ENCODE results near the gene ITGA2. TPM values are rescaled to one million over a fixed set of nuclear protein-coding genes. Genes with fewer than 3 reads are reported as not detected.

ITGA2 gene
- total RNA-seq, 4 donors from 2014 or later = 0.34 to 0.88 (median 0.62) TPM

GRCh38 chr5:53069626-53070025, 80.5 kb downstream of the ITGA2 start:
- no peak for TF ChIP-seq CTCF (IDR thresholded peaks at IDR 0.05; ENCODE audit: low read depth)

- TF ChIP-seq CTCF (IDR thresholded peaks at IDR 0.05; ENCODE audit: low read depth) = no peak
These were observed 82.1 kb downstream of the ITGA2 start for GRCh38 chr5:53071298-53071697.

GRCh38 chr5:53071738-53072137, 82.6 kb downstream of the ITGA2 start:
- TF ChIP-seq CTCF (IDR thresholded peaks at IDR 0.05; ENCODE audit: low read depth) = no peak

GRCh38 chr5:53073348-53073747, 84.2 kb downstream of the ITGA2 start:
- TF ChIP-seq CTCF (IDR thresholded peaks at IDR 0.05; ENCODE audit: low read depth) = no peak

DNA sequence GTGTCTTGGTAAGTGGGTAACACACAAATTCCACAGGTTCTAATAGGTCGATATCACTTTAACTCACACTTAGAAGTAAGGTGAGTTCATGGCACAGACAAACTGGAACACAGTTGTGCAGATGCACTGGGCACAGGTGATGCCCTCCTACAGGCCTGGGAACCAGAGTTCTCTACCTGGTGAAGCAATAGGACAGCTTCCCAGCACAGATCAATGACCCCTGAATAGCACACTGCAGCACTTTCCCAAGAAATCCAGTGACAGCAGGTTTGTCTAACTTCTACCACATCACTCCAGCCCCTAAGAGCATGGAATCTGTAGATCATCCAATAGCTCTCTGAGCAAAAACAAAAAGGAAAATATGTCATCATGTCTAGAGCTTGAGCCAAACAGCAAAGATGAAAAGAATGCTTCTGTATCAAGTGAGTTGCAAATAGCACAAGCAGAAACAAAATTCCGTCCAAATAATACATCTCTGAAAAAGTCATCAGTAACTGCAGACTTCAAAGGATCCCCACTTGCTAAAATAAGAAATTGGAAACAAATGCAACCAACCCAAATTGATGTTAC, 86.9 kb downstream of the ITGA2 start:
- TF ChIP-seq CTCF (IDR thresholded peaks at IDR 0.05; ENCODE audit: low read depth) = no peak

DNA sequence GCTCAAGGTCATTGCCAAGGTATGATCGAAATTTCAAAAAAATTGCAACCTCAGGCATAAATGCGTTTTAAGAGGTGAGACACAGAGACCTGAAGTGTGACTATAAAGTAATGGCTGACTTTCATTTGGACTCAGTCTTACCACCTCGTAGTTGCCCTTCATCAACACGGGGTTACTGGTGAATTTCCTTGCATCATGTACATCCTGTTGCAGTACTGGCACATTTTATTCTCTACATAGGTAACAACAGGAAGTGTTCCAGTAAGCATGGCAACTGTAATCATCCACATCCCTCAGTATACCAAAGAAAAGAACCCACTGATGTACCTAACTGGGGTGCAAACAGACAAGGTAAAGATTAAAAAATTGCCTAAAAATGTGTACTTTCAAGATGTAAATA, 91.1 kb downstream of the ITGA2 start:
- no peak for TF ChIP-seq CTCF (IDR thresholded peaks at IDR 0.05; ENCODE audit: low read depth)

DNA sequence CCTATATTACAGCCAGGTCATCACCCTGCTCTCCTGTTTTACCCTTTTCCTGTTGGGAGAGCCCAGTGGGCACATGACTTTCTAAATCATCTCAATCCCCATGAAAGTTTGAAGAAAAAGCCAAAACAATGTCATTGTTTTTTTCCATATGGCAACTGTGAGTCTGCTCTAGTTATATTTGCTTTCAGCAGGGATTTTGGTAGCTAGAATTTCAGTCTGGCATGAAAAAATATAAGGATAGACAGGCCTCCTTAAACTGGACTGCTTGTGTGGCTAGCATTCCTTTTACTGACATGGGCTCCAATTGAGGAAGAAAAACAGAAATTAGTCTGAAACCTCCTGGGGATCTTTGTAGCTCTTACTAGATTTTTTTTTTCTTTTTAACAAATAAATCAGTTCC, 94.8 kb downstream of the ITGA2 start:
- no peak for TF ChIP-seq CTCF (IDR thresholded peaks at IDR 0.05; ENCODE audit: low read depth)

All from subcutaneous adipose tissue (tissue), 4 donors.